COR-L47 (cell line): ENCODE results near the gene AP1M1.
A peak's percentile ranks its signal among the peaks of the same experiment; 100 is the strongest.
"Not testable (repeated sequence)": the region's sequence is repeated elsewhere in the genome, so short reads cannot be mapped to it uniquely, and the experiment has no call there.

ENCODE experiments used
- DNase-seq: peaks from one replicate; lab custom pipeline; 2025; lab: John Stamatoyannopoulos, UW

The AP1M1 gene

DNA sequence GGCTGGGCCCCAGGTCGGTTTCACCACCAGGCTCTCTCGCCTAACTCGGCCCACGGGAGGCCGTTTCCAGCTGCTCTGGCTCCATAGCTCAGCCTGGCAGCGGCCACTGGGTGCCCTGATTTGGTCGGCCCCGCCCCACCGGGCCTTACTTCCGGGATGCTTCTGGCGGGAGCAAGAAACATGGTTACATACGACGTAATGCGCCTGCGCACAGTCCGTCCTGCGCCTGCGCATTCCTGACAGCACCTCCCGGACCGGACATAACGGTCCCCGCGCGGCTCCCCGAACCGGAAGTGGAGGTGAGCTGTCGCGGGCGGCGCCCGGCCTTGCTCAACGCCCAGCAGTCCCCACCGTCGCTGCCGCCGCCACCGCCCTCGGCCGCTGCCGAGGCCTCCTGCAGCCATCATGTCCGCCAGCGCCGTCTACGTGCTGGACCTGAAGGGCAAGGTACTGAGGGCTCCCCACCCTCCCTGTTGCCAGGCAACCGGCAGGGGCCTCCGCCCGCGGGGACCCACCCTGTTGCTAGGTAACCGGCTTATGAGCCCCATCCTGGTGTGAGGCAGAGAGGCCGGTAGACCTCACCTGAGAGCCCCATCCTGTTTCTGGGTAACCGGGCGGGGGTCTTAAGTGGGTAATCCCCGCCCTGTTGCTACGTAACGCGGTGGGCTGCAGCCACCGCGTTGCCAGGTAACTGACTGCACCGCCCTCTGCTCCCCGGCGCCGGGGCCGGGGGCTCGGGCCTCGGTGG is at the start of gene AP1M1:
Gene AP1M1 (plus strand): TSS at position 290 of the 748 bp plus-strand sequence. CDS start 116 bp downstream, at position 406.
- DNase-seq, result peak; percentile 97

DNA sequence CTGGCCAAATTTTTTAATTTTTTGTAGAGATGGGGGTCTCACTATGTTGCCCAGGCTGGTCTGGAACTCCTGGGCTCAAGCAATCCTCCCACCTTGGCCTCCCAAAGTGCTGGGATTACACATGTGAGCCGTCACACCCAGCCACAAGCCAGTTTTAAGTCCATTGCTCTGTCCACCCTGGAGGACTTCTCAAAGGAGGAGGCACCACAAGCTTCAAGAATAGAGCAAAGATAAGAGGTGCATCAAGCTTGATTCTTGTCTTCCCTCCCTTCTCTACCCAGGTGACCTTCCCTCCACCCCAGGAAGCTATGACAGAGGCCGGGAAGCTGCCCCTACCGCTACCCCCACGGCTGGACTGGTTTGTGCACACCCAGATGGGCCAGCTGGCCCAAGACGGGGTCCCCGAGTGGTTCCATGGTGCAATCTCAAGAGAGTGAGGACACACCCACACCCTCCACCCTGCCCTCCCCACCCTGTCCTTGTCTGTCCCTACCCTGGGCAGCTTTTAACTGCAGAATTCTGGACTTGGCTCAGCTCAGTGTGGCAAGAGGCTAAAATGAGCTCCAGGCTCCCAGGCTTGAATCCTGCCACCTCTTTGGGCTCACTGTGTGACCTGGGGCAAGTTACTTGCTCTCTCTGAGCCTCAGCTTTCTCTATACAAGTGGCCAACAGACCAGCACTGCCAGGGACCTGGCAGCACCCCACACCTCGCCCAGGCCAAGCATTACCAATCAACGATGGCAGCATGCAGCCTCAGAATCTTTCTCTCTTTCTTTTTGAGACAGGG is 49.1 kb upstream of the AP1M1 start:
- no peak for DNase-seq

DNA sequence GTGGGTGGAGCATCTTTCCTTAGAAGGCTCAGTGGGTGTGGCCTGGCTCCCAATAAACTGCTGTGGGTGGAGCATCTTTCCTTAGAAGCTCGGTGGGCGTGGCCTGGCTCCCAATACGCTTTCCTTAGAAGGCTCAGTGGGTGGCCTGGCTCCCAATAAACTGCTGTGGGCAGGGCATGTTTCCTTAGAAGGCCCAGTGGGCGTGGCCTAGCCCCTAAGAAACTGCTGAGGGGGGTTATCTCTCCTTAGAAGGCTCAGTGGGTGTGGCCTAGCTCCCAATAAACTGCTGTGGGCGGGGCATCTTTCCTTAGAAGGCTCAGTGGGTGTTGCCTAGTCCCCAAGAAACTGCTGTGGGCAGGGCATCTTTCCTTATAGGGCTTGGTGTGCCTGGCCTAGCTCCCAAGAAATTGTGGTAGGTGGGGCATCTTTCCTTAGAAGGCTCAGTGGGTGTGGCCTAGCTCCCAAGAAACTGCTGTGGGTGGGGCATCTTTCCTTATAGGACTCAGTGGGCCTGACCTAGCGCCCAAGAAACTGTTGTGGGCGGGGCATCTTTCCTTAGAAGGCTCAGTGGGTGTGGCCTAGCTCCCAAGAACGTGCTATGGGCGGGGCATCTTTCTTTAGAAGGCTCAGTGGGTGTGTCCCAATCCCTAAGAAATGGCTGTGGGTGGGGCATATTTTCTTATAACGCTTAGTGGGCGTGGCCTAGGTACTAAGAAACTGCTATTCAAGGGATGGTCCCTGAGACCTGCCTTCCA is 44.0 kb upstream of the AP1M1 start:
- no peak for DNase-seq

DNA sequence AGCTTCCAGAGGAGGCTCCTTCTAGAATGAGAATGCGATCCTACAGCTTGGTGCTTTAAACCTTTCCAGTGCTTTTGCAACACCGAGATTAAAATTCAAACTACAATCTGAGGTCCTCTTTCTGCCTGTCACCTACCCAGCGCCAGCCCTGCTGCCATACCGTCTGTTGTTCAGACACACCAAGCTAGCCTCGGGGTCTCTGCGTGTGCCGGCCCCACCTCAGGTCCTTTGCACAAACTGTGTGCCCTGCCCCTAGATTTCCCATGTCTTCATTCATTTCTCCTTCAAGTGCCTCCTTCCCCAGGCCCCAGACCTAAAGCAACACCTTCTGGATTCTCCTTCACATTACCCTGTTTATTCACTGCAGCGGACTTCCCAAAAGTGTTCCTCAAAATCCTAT is 43.2 kb upstream of the AP1M1 start:
- DNase-seq, result no peak

DNA sequence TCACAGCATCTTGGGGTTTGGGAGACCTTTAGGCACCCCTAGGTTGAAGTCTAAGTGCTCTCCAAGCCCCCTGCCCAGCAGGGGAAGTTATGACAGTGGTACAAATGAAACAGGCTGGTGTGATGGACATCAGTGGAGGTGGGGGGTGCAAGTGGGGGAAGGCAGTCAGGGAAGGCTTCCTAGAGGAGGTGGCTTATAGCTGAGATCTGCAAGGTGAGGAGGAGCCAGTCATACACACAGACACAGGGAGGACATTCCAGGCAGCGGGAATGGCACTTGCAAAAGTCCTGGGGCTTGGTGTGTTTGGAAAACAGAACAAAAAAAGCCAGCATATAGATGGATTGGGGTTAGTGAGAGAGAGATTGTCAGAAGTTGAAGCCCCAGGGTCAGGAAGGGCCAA is 42.6 kb upstream of the AP1M1 start:
- DNase-seq, result no peak

DNA sequence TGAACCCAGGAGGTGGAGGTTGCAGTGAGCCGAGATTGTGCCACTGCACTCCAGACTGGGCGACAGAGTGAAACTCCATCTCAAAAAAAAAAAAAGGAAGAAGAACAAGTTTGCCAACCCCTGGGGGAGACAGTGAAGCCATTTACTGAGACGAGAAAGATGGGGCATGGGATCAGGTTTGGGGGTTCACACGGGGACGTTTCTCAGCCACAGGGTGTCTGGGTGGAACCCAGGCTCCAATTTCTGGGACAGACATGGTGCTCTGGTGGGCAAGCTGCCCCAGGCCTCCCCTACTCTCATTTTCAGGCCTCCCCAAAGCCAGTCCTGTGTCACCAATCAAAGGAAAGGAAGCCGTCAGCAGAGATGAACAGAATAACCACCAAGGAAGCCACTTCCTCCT is 40.8 kb upstream of the AP1M1 start:
- no peak for DNase-seq

DNA sequence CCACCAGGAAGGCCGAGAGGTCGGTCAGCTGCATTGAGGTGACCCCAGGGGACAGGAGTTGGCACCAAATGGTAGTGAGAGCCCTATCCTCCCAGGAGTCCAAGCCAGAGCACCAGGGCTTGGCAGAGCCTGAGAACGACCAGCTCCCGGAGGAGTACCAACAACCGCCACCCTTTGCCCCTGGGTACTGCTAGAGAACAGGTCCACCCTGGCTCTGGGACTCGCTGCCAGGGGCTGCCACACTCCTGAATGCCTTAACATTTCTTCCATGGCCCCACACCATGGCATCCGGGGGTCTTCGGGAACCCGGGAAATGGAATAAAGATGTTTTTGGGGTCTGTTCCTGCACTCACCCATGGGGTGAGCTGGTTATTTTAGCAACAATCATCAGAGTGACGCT is 40.1 kb upstream of the AP1M1 start:
- no peak for DNase-seq

DNA sequence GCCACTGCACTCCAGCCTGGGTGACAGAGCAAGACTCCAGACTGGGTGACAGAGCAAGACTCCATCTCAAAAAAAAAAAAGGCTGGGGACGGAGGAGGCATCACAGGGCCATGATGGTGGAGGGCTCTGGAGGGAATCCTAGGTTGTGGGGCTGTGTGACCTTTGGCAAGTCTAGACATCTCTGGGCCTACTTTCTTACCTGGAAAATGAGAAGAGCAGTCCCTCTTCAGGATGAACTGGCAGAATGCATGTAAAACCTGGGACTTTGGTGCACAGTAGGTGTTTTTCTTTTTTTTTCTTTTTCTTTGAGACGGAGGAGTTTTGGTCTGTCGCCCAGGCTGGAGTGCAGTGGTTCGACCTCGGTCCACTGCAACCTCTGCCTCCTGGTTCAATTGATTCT is 38.1 kb upstream of the AP1M1 start:
- DNase-seq, result no peak

DNA sequence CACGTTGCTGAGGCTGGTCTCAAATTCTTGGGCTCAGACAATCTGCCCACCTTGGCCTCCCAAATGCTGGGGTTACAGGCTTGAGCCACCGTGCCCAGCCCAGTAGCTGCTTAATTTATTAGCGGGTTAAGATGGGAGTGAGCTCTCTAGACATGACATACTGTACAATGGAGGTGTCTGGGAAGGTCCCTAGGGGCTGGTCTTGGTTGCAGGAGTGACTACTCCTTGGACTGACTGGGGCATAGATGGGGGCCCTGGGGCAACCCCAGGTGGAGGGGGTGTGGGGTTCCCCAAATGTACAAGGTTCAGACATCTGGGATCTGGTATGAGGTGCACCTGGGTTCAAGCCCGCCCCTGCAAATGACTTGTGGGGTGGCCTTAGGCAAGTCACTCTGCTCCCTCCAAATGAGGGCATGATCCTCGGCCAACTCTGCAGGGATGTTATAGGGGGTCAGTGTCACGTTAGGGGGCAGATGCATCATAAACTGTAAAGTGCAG is 37.2 kb upstream of the AP1M1 start:
- DNase-seq, result no peak

DNA sequence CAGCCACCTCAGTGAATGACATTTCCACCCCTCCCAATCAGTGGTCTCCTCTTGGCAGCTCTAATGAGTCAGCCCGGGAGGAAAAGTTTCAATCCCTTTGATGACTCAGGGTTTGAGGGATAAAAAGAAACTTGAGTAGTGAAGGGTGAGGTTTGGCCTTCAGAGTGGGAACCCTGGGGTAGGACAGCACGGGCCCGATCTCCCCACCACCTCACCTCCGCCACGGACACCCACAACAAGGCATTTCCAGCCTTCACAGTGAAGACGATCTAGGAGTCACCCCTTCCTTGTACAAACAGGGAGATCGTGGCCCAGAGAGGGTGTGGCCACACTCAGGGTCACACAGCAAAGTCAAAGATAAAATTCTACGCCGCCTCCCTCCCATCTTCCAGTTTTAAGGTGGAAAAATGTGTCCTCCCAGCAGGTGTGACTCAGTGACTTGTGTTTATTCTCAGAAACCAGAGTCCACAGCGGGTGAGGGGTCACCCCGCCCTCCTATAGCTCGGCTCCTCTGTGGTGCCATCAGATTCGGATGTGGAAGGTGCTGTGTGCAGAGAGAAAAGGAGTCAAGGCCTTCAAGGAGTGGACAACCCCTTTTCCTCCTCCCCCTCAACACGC is 36.7 kb upstream of the AP1M1 start:
- no peak for DNase-seq

DNA sequence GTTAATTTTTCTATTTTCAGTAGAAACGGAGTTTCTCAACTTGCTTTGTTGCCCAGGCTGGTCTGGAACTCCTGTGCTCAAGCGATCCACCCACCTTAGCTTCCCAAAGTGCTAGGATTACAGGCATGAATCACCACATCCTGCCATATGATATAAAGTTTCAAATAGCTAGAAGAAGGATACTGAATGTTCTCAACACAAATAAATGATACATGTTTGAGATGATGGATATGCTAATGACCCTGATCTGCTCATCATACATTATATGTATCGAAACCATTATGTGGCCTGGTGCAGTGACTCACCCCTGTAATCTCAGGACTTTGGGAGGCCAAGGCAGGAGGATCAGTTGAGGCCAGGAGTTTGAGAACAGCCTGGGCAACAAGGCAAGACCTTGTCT is 35.9 kb upstream of the AP1M1 start:
- no peak for DNase-seq

DNA sequence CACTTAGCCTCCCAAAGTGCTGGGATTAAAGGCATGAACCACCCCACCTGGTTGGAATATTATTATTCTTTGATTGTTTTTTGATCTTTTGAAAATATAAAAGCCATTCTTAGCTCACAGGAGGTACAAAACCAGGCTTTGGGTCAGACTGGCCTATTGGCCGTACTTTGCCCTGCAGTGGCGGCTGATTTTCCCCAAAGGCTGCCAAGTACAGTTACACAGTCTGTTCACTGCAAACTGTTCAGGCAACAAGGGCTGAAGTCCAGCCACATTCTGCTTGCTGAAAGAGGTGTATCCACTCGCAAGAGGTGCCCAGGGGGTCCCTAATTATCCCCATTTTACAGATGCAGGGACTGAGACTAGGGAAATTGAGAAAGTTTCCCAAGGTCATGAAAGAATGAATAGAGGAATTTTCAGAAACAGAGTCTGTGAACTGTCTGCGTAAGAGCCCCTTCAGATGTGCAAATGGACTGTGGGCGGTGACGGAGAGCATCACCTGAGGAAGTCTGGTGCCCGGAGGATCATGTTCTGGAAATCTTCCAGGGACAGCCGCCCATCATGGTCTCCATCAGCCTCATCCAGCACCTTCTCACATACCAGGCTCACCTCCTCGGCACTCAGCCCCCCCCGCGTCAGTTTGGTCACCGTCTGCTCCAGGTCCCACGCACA is 33.4 kb upstream of the AP1M1 start:
- DNase-seq, result no peak

DNA sequence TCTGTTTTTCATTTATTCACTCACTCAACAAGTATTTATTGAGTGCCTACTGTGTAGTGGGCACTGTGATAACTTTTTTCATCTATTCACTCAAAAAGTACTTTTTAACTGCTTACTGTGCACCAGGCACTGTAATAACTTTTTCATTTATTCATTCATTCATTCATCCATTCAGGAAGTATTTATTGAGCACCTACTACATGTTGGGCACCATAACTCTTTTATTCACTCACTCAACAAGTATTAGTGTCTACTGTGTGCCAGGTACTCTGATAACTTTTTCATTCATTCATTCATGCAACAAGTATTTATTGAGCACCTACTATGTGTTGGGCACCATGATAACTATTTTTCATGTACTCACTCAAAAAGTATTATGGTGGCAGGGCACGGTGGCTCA is 31.3 kb upstream of the AP1M1 start:
- DNase-seq, result no peak

DNA sequence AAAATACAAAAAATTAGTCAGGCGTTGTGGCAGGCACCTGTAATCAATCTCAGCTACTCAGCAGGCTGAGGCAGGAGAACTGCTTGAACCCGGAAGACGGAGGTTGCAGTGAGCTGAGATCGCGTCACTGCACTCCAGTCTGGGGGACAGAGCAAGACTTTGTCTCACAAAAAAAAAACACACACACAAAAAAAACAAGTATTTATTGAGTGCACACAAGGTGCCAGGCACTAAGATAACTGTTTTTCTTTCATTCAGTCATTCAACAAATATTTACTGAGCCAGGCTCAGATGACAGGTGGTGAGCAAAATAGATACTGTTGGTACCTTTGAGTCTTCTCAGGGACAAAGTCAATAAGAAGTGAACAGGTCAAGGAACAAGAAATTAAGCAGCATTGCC is 30.7 kb upstream of the AP1M1 start:
- no peak for DNase-seq

DNA sequence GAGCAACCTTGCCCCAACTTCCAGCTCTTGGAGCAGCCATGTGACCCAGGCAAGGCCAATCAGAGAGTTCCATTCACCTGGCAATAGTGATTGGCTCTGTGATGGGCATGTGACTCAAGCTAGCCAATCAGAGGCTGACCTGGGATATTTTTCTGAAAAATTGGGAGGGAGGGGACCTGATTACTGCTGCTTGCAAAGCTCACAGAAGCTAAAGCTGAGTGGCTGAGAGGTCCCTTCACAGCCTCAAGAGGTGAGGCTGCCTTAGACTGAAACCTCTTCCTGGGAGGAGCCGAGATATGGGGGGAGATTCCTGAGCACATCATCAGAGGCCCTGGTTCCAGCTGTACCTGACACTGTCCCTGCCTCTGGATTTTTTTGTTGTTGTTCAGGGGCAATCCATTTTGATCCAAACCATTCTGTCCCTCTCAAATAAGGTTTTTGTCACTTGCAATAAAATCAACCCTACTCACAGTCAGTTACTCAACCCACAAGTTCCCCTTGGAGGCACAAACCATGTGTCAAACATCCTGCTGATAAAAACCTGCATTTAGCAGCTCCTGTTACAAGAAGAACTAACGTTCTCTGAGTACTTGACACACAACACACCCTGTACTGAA is 29.1 kb upstream of the AP1M1 start:
- DNase-seq, result no peak

DNA sequence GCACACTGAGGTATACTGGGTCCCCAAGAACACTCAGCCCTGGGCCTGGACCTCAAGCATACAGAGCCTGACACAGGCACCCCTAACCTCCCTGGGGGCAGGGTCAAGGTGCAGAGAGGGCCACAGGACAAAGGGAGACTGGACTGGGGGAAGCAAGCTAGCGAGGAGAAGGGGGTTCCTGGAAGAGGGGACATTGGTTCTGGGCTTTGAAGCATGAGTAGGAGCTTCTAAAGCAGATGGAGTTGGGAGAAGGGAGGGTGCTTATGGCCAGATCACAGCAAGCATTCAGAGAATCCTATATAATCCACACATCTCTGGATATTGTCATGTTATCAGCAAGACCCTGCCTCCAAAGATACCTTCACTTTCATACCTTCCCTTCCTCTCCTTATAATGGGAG is 27.6 kb upstream of the AP1M1 start:
- no peak for DNase-seq

DNA sequence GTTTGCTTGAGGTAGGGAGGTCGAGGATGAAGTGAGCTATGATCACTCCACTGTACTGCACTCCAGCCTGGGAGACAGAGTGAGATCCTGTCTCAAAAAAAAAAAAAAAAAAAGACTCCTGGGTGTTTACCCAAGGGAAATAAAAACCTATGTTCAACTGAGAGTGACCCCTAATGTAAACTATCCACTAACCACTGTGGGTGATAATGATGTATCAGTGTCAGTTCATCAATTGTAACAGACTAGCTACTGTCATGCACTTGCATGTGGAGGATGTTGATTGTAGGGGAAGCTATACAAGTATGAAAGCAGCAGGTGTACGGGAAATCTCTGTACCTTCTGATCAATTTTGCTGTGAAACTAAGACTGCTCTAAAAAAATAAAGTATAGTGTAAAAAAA is 21.8 kb upstream of the AP1M1 start:
- no peak for DNase-seq

DNA sequence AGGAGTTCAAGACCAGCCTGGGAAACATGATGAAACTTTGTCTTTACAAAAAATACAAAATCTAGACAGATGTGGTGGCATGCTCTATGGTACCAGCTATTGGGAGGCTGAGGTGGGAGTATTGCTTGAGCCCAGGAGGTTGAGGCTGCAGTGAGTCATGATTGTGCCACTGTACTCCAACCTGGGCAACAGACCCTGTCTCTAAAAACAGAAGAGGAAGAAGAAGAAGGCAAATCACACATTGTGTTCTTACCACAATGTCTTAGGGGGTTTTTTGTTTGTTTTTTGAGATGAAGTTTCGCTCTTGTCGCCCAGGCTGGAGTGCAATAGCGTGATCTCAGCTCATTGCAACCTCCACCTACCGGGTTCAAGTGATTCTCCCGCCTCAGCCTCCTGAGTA is 18.8 kb upstream of the AP1M1 start:
- not testable (repeated sequence) for DNase-seq

DNA sequence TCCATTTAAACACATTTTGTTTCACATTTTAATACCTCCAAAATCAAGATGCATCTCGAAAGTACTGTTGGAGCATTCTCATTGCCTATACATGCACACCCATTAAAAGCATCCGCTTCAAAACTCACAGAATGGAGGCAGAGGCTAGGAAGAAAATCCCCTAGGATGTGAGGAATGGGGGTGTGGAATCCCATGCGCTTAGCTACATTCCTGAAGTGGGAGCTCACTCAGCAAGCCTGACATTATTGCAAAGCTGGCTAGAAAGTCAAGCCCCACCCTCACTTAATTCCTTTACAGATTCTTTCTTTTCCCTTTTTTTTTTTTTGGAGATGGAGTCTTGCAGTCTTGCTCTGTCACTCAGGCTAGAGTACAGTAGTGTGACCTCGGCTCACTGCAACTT is 17.1 kb upstream of the AP1M1 start:
- no peak for DNase-seq

DNA sequence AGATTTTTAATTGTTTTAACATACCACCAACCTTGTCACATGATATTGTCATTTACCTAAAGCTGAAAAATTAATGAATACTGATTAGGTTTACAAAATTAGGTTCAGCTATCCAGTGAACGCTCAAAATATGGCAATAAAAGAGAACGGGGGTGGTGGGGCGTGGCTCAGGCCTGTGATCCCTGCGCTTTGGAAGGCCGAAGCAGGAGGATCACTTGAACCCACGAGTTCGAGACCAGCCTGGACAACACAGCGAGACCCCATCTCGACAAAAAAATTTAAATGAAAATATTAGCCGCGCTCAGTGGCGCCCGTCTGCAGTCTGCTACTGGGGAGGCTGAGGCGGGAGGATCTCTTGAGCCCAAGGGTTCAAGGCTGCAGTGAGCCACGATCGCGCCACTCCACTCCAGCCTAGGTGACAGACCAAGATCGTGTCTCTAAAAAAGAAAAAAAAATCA is 13.0 kb upstream of the AP1M1 start:
- no peak for DNase-seq

DNA sequence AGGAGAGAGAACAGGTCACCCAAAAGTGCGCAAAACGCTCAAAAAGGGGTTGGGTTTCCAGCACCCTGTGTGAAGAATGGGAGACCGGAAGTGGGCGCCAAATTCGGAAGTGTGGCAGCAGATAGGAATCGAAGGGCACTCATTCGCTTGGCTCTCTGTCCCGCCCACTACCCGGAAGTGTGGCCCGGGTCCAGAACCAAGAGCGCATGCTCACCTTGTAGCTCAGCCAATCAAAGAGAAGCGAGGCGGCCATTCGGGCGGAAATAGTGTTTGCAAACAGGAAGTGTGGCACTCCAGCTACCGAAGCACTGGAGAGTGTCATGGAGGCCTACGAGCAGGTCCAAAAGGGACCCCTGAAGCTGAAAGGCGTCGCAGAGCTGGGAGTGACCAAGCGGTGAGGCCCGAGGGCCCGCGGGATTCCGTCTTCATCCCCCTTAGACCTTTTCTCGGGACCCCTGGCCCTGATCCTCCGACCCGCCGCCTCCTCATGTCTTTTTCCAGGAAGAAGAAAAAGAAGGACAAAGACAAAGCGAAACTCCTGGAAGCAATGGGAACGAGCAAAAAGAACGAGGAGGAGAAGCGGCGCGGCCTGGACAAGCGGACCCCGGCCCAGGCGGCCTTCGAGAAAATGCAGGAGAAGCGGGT is 12.5 kb upstream of the AP1M1 start, which contains the start of gene FAM32A:
Gene FAM32A (plus strand): TSS at position 288 of the 645 bp plus-strand sequence. CDS start 33 bp downstream, at position 321.
- peak; percentile 98 for DNase-seq
